Activated naive CD8-positive, alpha-beta T cell treated with anti-CD3 and anti-CD28 coated beads, Interleukin-2, amount 50 U/mL, for 16 hours (primary cell): ENCODE results near the gene RUNDC3A.

Experiments used
- DNase-seq: peaks from one replicate; pipeline ENCODE4 v3.0.0-alpha.2; 2020; ENCODE audit warnings: low read depth, low spot score

The RUNDC3A gene

GRCh38 chr17:44308320-44308818 lies at the start of gene RUNDC3A:
Gene RUNDC3A, plus strand, starts transcription at chr17:44308601. Its CDS starts 232 bp downstream, at chr17:44308833.
- peak; percentile 65 for DNase-seq

GRCh38 chr17:44258811-44259351 lies 49.5 kb upstream of the RUNDC3A start:
- no peak for DNase-seq

- no peak for DNase-seq
Observed at GRCh38 chr17:44260296-44260695, 48.1 kb upstream of the RUNDC3A start.

GRCh38 chr17:44262654-44263225 lies 45.7 kb upstream of the RUNDC3A start:
- no peak for DNase-seq

- DNase-seq = no peak
Observed at GRCh38 chr17:44263345-44263902, 45.0 kb upstream of the RUNDC3A start.

- DNase-seq = no peak
Observed at GRCh38 chr17:44266402-44267164, 41.8 kb upstream of the RUNDC3A start.

GRCh38 chr17:44267165-44267455 lies 41.3 kb upstream of the RUNDC3A start:
- DNase-seq = no peak

- no peak for DNase-seq
Observed at GRCh38 chr17:44267818-44268490, 40.4 kb upstream of the RUNDC3A start, which contains the start of gene SLC4A1. Gene SLC4A1, minus strand, starts transcription at chr17:44268135. Its CDS starts 5,269 bp downstream, at chr17:44262866.

- DNase-seq = no peak
Observed at GRCh38 chr17:44268709-44269534, 39.5 kb upstream of the RUNDC3A start.

GRCh38 chr17:44269535-44270240 lies 38.7 kb upstream of the RUNDC3A start:
- DNase-seq = no peak

GRCh38 chr17:44272321-44272951 lies 36.0 kb upstream of the RUNDC3A start:
- DNase-seq = no peak

- DNase-seq = no peak
Observed at GRCh38 chr17:44272954-44273353, 35.4 kb upstream of the RUNDC3A start.

GRCh38 chr17:44273607-44274006 lies 34.8 kb upstream of the RUNDC3A start:
- DNase-seq = no peak

GRCh38 chr17:44277976-44278375 lies 30.4 kb upstream of the RUNDC3A start:
- DNase-seq = no peak

GRCh38 chr17:44279346-44279665 lies 29.1 kb upstream of the RUNDC3A start:
- no peak for DNase-seq

GRCh38 chr17:44279666-44280391 lies 28.6 kb upstream of the RUNDC3A start:
- DNase-seq = no peak

GRCh38 chr17:44280392-44280937 lies 27.9 kb upstream of the RUNDC3A start:
- DNase-seq = no peak

GRCh38 chr17:44281570-44281969 lies 26.8 kb upstream of the RUNDC3A start:
- no peak for DNase-seq

- no peak for DNase-seq
Observed at GRCh38 chr17:44282264-44282663, 26.1 kb upstream of the RUNDC3A start.
